Measurements from ENCODE around the gene LHX2.

LHX2 gene

DNA sequence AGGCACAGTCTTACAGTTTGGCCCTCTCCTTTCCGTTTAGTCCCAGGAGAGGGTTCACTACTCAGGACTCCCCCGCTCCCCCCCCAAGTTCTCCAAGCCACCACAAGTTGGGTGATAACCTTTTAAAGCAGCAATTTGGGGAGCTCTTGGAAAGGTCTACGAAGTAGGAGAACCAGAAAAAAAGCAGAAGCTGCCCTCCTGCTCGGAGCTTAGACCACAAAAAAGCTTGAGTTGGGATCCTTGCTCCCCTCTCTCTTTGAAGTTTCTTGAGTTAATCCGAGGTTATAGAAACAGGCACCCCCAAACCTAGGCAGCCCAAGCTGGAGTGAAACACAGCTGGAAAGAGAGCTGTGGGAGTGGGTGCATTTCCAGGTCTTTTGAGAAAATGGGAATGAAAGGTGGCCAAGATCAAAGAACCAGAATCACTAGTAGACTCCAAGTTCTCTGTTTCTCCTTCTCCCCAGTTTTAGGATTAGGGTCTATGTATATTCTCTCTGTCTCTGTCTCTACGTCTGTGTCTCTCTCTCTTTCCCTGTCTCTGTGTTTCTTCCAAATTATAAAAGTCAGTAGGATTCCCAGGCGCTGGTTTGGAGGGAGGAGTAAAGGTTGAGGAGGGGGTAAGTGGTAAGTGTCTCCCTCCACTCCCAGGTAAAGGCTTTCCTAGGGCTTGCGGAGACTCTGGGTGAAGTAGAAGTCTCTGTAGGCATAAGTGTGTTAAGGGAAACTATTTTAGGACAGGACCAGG, 2.8 kb downstream of the LHX2 start:
- no peak for DNase-seq

- DNase-seq, result no peak
Observed at GRCh38 chr9:124014956-124015660, 3.5 kb downstream of the LHX2 start.

DNA sequence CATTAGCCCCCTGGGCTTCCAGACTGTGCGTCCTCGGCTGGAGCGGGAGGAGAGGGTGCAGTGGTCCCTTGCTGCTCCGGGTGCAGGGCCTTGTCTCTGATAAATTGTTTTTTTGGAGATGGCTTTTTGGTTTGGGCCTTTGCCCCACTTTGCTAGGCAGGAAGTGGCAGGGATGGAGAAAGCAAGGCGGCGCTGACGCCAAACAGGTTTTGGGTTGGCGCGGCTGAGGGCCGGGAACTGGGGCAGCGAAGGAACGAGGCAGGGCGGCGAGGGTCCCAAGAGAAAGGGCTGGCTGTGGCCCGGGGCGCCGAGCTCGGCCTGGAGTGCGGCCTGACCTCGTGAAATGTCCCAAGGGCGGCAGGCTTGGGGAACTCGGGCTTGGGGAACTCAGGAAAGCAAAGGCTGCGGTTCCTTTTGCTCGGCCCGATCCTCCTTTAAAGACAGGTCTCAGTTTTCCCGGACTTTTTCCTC, 4.1 kb downstream of the LHX2 start:
- DNase-seq, result no peak

DNA sequence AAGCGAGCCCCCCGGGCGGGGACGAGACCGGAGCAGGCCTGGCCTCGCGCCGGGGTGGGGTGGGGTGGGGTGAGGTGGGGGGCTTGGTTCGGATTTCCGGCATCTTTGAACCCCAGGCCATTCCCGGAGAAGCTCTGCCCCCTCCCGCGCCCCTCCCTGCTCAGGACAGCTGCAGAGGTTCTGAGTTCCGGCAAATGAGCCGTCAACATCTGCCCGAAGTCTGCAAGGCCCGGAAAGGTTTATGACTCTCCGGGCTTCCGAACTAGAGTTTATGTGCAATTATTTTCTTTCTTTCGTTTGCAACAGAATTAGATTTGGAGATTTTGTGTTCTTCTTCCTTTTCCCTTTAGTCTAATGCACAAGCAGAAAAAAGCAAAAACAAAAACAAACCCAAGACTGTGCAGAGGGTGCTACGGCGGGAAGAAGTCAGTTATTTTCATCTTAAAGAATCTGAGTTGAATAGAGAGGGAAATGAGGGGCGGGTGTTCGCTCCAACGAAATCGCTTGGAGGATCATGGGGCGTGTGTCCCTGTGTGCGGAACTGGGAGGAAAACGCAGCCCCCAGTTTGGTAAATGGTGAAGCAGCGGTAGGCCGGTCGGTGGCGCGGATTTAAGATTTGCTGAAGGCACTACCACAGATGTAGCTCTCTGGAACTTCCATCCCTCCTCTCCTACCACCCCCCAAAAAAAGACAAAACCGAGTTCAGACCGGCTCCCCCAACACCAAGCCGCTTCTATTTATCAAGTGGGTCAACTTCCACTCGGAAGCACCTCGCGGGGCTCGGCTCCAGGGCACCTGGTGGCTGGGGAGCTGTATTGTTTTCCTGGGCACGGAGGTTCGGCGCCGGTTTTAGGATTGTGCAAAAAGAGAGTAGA, 4.8 kb downstream of the LHX2 start:
- no peak for DNase-seq

DNA sequence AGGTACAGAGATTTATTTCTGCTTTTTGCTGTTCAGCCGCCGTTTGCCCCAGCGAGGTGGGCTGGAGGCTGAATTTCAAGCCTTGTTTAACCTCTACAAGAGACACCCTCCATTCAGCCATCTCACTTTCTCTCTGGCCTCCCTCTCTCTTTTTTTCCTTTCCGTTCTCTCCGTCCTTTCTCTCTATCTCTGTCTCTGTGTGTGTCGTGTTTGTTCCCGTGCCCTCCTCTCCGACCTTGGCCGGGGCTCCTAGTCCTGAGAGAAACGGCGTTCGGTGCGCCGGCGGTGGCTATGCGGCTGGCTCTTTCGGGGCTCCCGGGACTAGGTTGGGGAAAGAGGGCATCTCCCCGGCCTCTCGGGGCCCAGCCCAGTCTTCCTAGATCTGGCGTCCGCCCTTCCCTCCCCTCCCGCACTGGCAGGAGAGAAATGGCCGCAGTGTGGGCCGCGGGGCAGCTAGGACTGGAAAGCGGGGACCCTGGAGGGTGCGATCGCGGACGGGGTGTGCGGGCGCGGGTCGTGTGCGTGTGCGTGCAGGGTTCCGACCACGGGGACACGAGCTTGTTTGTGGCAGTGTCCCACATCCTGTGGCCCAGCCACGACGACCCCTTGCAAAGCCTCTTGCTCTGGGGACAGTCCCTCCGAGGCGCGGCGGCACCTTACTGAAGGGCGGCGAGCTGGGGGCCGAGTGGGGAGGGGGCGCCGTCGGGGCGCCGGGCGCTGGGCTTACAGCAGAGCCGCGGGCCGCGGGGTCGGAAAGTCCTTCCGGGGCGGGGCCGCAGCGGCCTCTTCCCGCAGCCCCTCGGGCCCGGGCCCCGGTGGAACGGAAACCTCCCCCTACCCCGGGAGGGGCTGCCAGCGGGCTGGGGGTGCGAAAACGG, 5.7 kb downstream of the LHX2 start:
- no peak for DNase-seq

- no peak for DNase-seq
Observed at GRCh38 chr9:124017929-124018729, 6.6 kb downstream of the LHX2 start.

DNA sequence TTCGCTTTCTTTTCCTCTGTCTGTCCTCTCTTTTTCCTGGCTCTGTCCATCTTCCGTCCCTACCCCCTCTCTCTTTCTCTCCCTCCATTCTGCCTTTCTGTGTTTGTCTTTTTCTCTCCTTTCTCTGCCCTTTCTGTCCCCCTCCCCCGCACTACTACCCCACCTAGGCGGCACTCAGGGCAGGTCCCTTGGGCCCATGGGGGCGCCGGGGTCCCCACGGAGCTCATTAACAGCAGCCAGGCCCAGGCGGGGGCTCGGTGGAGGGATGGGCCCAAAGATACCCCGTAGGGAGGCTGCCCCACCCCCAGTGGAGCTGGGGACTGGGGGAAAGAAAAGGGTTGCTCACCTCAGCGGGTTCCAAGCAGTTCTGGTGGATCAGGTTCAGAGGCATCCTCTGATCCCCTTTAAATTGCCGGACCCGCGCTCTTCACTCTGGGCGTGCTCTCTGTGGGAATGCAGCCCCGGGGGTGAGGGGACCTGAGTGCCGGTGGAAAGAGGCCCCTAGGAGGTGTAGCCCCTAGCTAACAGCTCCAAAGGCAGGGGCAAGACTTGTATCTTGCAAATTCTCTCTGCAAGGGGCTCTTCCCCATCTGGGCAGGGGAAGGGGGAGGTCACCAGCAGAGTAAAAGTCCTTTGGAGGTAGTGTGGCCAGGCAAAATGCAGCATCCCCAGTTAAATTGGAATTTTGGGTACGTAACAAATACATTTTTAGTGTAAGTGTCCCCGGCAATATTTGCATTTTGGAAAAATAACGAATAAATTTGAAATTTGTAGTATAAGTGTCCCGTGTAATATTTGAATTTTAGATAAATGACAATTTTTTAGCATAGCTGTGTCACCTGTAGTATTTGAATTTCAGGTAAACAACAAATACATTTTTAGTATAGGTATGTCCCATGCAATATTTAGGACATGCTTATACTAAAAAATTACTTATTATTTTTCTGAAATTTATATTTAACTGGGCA, 7.4 kb downstream of the LHX2 start:
- DNase-seq, result no peak

GRCh38 chr9:124019771-124020519, 8.4 kb downstream of the LHX2 start:
- no peak for DNase-seq

- DNase-seq, result no peak
Observed at GRCh38 chr9:124020520-124021384, 9.2 kb downstream of the LHX2 start.

- DNase-seq, result no peak
Observed at GRCh38 chr9:124021385-124021769, 9.8 kb downstream of the LHX2 start.

- no peak for DNase-seq
Observed at GRCh38 chr9:124022201-124023121, 10.9 kb downstream of the LHX2 start.

GRCh38 chr9:124024107-124024506, 12.5 kb downstream of the LHX2 start:
- no peak for DNase-seq

- DNase-seq, result no peak
Observed at GRCh38 chr9:124029617-124030016, 18.0 kb downstream of the LHX2 start.

- no peak for DNase-seq
Observed at GRCh38 chr9:124030969-124031451, 19.4 kb downstream of the LHX2 start.

DNA sequence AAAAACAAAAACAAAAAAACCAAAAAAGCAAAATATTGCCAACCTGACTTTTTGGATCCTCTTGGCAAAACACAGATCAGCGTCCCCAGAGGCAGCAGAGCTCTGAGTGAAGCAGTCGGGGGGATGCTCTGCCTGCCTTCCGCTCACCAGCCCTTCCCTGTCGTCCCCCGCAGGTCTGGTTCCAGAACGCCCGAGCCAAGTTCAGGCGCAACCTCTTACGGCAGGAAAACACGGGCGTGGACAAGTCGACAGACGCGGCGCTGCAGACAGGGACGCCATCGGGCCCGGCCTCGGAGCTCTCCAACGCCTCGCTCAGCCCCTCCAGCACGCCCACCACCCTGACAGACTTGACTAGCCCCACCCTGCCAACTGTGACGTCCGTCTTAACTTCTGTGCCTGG, 20.7 kb downstream of the LHX2 start:
- DNase-seq, result no peak

DNA sequence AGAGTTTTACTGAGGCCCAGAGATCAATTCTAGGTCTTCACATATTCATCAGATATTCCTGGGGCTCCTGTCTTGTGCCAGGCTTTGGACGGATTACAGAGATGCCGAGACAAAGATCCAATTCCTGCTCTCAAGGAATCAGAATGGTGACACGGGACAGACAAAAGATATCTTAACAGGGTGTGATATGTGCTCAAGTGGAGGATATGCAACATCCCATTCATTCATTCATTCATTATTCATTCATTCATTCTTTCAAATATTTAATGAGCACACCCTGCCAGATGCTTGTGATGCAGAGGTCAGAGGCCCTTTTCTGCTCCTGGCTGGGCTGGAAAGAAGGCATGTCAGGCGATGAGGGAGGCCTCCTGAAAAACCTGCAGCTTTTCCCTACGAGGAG, 21.8 kb downstream of the LHX2 start:
- no peak for DNase-seq

DNA sequence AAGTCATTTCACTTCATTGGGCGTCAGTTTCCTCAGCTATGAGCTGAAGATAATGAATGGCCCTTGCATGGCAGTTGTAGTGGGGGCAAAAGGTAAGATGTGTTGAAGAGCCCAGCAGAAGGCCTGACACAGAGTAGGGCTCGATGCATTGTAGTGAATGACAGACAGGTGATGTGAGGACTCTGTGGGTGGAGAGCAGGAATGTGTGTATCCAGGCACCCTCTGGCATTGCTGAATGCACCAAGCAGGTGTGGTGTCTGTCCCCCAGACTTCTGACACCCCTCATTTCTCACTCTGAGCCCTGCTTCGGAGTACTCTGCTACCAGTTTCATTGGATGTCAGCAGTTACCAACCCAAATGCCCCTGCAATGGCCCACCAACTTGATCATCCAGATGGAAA, 22.4 kb downstream of the LHX2 start:
- DNase-seq, result no peak

Measured in stimulated activated CD4-positive, alpha-beta T cell treated with anti-CD3 and anti-CD28 coated beads, Interleukin-4, amount 100 ng/mL, for 24 hours (primary cell).